Progenitor cell of endocrine pancreas (in vitro differentiated cells): ENCODE data around the gene FAM209B. TPM values are rescaled to one million over a fixed set of nuclear protein-coding genes. Genes with fewer than 3 reads are reported as not detected.

ENCODE experiments used
- DNase-seq: peaks from one replicate; pipeline ENCODE4 v3.0.0; 2021; ENCODE audit warnings: low spot score; ENCODE audit not compliant: unreplicated experiment
- H3K27ac Mint-ChIP-seq: 2 replicates; pipeline ENCODE4 v1.8.0; 2021; ENCODE audit warnings: mild to moderate bottlenecking, moderate library complexity, mixed read lengths
- H3K27me3 Mint-ChIP-seq: 2 replicates; pipeline ENCODE4 v1.8.0; 2021; ENCODE audit warnings: mixed read lengths
- H3K36me3 Mint-ChIP-seq: 2 replicates; pipeline ENCODE4 v1.8.0; 2022; ENCODE audit warnings: mixed read lengths; ENCODE audit not compliant: insufficient read depth
- H3K4me1 Mint-ChIP-seq: 2 replicates; pipeline ENCODE4 v1.8.0; 2021; ENCODE audit warnings: low read depth, mixed read lengths
- H3K4me3 Mint-ChIP-seq: 2 replicates; pipeline ENCODE4 v1.8.0; 2021; ENCODE audit warnings: low read depth, mild to moderate bottlenecking, moderate library complexity, mixed read lengths
- H3K9me3 Mint-ChIP-seq: 2 replicates; pipeline ENCODE4 v1.8.0; 2021; ENCODE audit warnings: low read depth, mixed read lengths
- CTCF ChIP-seq: fragments of 200-600 bp; sonication (generic); IDR thresholded peaks from one replicate; pipeline ENCODE4 v1.5.0; 2021; ENCODE audit warnings: antibody characterized with exemption, mild to moderate bottlenecking; ENCODE audit not compliant: unreplicated experiment
- total RNA-seq: library from RNA; stranded (reverse); gene quantifications from 2 replicates; pipeline ENCODE4 v1.2.1, GENCODE V29; 2021

The FAM209B gene
- total RNA-seq, 1 donor from 2014 or later, result not detected

GRCh38 chr20:56540415-56540814, 7.4 kb downstream of the FAM209B start:
- no peak overlapping the region for H3K4me3 Mint-ChIP-seq
- H3K27ac Mint-ChIP-seq, result no peak overlapping the region
- no peaks in the 10 kb centered on the region for H3K9me3 Mint-ChIP-seq
- no peak for TF ChIP-seq CTCF
- H3K4me1 Mint-ChIP-seq, result no peaks in the 10 kb centered on the region
- H3K27me3 Mint-ChIP-seq, result no peaks in the 10 kb centered on the region
- no peak for DNase-seq
- no peaks in the 10 kb centered on the region for H3K36me3 Mint-ChIP-seq

- Mint-ChIP-seq H3K36me3 (no peaks in the 10 kb centered on the region), H3K4me1 (no peaks in the 10 kb centered on the region), H3K27me3 (peaks cover 3% of the 10 kb centered on the region), H3K9me3 (no peaks in the 10 kb centered on the region), H3K27ac (no peak overlapping the region), H3K4me3 (no peak overlapping the region)
- no peak for DNase-seq
- no peak for TF ChIP-seq CTCF
Measured at GRCh38 chr20:56542489-56543030, 9.5 kb downstream of the FAM209B start.

GRCh38 chr20:56551571-56551970, 18.5 kb downstream of the FAM209B start:
- no peaks in the 10 kb centered on the region for H3K36me3 Mint-ChIP-seq
- H3K4me3 Mint-ChIP-seq, result no peak overlapping the region
- H3K27me3 Mint-ChIP-seq, result peaks cover 7% of the 10 kb centered on the region
- peak overlapping the region; percentile 35 for H3K27ac Mint-ChIP-seq
- TF ChIP-seq CTCF, result no peak
- DNase-seq, result no peak
- no peaks in the 10 kb centered on the region for H3K9me3 Mint-ChIP-seq
- H3K4me1 Mint-ChIP-seq, result no peaks in the 10 kb centered on the region

GRCh38 chr20:56552911-56553629, 20.0 kb downstream of the FAM209B start:
- H3K36me3 Mint-ChIP-seq, result no peaks in the 10 kb centered on the region
- no peak overlapping the region for H3K27ac Mint-ChIP-seq
- H3K4me3 Mint-ChIP-seq, result no peak overlapping the region
- no peak for TF ChIP-seq CTCF
- H3K9me3 Mint-ChIP-seq, result no peaks in the 10 kb centered on the region
- no peaks in the 10 kb centered on the region for H3K4me1 Mint-ChIP-seq
- peaks cover 4% of the 10 kb centered on the region for H3K27me3 Mint-ChIP-seq
- DNase-seq, result no peak

GRCh38 chr20:56554869-56555268, 21.8 kb downstream of the FAM209B start:
- DNase-seq, result no peak
- Mint-ChIP-seq H3K9me3 (no peaks in the 10 kb centered on the region), H3K27ac (no peak overlapping the region), H3K4me1 (no peaks in the 10 kb centered on the region), H3K4me3 (no peak overlapping the region), H3K27me3 (peaks cover 4% of the 10 kb centered on the region), H3K36me3 (no peaks in the 10 kb centered on the region)
- no peak for TF ChIP-seq CTCF
